Measurements from ENCODE around the gene FBXL15. TPM values are rescaled to one million over a fixed set of nuclear protein-coding genes. Genes with fewer than 3 reads are reported as not detected.

The FBXL15 gene
- total RNA-seq, 1 donor from 2014 or later = 16.6 TPM

GRCh38 chr10:102406815-102407214, 13.8 kb upstream of the FBXL15 start:
- no peak for DNase-seq
- peaks cover 12% of the 10 kb centered on the region for H3K4me1 ChIP-seq
- TF ChIP-seq CTCF (IDR thresholded peaks at IDR 0.05) = no peak

GRCh38 chr10:102407425-102408130, 13.1 kb upstream of the FBXL15 start:
- no peaks in the 10 kb centered on the region for H3K9me3 ChIP-seq
- TF ChIP-seq CTCF (IDR thresholded peaks at IDR 0.05) = no peak
- H3K36me3 ChIP-seq = peaks cover 8% of the 10 kb centered on the region
- H3K27ac ChIP-seq = no peak overlapping the region
- DNase-seq = no peak
- intact Hi-C loops (cut with DNase I) = no loop called here
- H3K4me1 ChIP-seq = peaks cover 12% of the 10 kb centered on the region
- no peak for ATAC-seq
- peaks cover 49% of the 10 kb centered on the region for H3K27me3 ChIP-seq (ENCODE audit: low read depth)
- H3K4me3 ChIP-seq = no peak overlapping the region

More at GRCh38 chr10:102406815-102407214, 13.8 kb upstream of the FBXL15 start:
- Histone ChIP-seq H3K36me3 (peaks cover 15% of the 10 kb centered on the region), H3K9me3 (no peaks in the 10 kb centered on the region), H3K27ac (no peak overlapping the region), H3K27me3 (ENCODE audit: low read depth) (peaks cover 41% of the 10 kb centered on the region), H3K4me3 (no peak overlapping the region)
- no peak for ATAC-seq
- intact Hi-C loops (cut with DNase I) = no loop called here

GRCh38 chr10:102408131-102408727, 12.4 kb upstream of the FBXL15 start:
- Histone ChIP-seq H3K4me3 (peak overlapping the region; percentile 45), H3K27ac (no peak overlapping the region), H3K36me3 (peaks cover 2% of the 10 kb centered on the region), H3K9me3 (no peaks in the 10 kb centered on the region), H3K4me1 (peaks cover 12% of the 10 kb centered on the region), H3K27me3 (ENCODE audit: low read depth) (peaks cover 53% of the 10 kb centered on the region)
- peak; percentile 22 for DNase-seq
- ATAC-seq = no peak
- intact Hi-C loops (cut with DNase I) = no loop called here
- TF ChIP-seq CTCF (IDR thresholded peaks at IDR 0.05) = no peak

GRCh38 chr10:102408728-102409603, 11.7 kb upstream of the FBXL15 start:
- Histone ChIP-seq H3K36me3 (no peaks in the 10 kb centered on the region), H3K27ac (no peak overlapping the region), H3K27me3 (ENCODE audit: low read depth) (peaks cover 57% of the 10 kb centered on the region), H3K9me3 (no peaks in the 10 kb centered on the region), H3K4me3 (peak overlapping the region; percentile 45), H3K4me1 (peaks cover 12% of the 10 kb centered on the region)
- ATAC-seq (peak; percentile 25 to 28), DNase-seq (peak; percentile 47)
- intact Hi-C loops (cut with DNase I) = no loop called here
- no peak for TF ChIP-seq CTCF (IDR thresholded peaks at IDR 0.05)

- intact Hi-C loops (cut with DNase I) = no loop called here
- ATAC-seq (no peak), DNase-seq (no peak)
- Histone ChIP-seq H3K4me1 (peaks cover 12% of the 10 kb centered on the region), H3K27me3 (ENCODE audit: low read depth) (peaks cover 65% of the 10 kb centered on the region), H3K4me3 (peak overlapping the region; percentile 45), H3K9me3 (no peaks in the 10 kb centered on the region), H3K36me3 (no peaks in the 10 kb centered on the region), H3K27ac (no peak overlapping the region)
- no peak for TF ChIP-seq CTCF (IDR thresholded peaks at IDR 0.05)
These were observed 10.8 kb upstream of the FBXL15 start for GRCh38 chr10:102409604-102410428.

Data from lower lobe of right lung (tissue), 2 donors.